ENCODE results near the gene NALCN. TPM values are rescaled to one million over a fixed set of nuclear protein-coding genes. Genes with fewer than 3 reads are reported as not detected.
A peak's percentile ranks its signal among the peaks of the same experiment; 100 is the strongest.

NALCN gene
- total and polyA plus RNA-seq, 2 experiments from 2014 or later: 0.33 to 0.57 TPM

GRCh38 chr13:101415358-101416174, 742 bp downstream of the NALCN start:
- DNase-seq (ENCODE audit: low spot score): no peak
- Histone ChIP-seq H3K4me1 (ENCODE audit: insufficient read depth) (no peaks in the 10 kb centered on the region), H3K27me3 (peaks cover 52% of the 10 kb centered on the region), H3K4me2 (peak overlapping the region; percentile 94), H3K9me3 (ENCODE audit: low read depth) (no peaks in the 10 kb centered on the region), H3K4me3 (peak overlapping the region; percentile 72), H3K27ac (no peak overlapping the region), H3K9me2 (replicated peaks; ENCODE audit: insufficient read depth) (no peaks in the 10 kb centered on the region), H3K36me3 (replicated peaks; ENCODE audit: insufficient read depth, low read depth) (no peaks in the 10 kb centered on the region), H2AFZ (no peak overlapping the region), H3K79me2 (no peaks in the 10 kb centered on the region), H4K20me1 (ENCODE audit: insufficient read depth, poor library complexity, severe bottlenecking) (no peaks in the 10 kb centered on the region)
- TF ChIP-seq, protein P1, sequence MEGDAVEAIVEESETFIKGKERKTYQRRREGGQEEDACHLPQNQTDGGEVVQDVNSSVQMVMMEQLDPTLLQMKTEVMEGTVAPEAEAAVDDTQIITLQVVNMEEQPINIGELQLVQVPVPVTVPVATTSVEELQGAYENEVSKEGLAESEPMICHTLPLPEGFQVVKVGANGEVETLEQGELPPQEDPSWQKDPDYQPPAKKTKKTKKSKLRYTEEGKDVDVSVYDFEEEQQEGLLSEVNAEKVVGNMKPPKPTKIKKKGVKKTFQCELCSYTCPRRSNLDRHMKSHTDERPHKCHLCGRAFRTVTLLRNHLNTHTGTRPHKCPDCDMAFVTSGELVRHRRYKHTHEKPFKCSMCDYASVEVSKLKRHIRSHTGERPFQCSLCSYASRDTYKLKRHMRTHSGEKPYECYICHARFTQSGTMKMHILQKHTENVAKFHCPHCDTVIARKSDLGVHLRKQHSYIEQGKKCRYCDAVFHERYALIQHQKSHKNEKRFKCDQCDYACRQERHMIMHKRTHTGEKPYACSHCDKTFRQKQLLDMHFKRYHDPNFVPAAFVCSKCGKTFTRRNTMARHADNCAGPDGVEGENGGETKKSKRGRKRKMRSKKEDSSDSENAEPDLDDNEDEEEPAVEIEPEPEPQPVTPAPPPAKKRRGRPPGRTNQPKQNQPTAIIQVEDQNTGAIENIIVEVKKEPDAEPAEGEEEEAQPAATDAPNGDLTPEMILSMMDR (IDR thresholded peaks at IDR 0.05; ENCODE audit: poor library complexity): no peak
- TF ChIP-seq EZH2phosphoT487 (IDR thresholded peaks at IDR 0.05; ENCODE audit: low read depth, severe bottlenecking, unreplicated experiment) (no peak), EZH2 (IDR thresholded peaks at IDR 0.05; ENCODE audit: borderline replicate concordance) (no peak)
- 34% methylated on average over 18 of the region's 43 CpGs for WGBS (ENCODE audit: low lambda C conversion rate, missing lambda C conversion rate)

- Histone ChIP-seq H3K79me2 (no peaks in the 10 kb centered on the region), H4K20me1 (ENCODE audit: insufficient read depth, poor library complexity, severe bottlenecking) (no peaks in the 10 kb centered on the region), H3K27ac (no peak overlapping the region), H3K4me2 (no peak overlapping the region), H3K4me1 (ENCODE audit: insufficient read depth) (no peaks in the 10 kb centered on the region), H3K4me3 (no peak overlapping the region), H2AFZ (no peak overlapping the region), H3K9me2 (replicated peaks; ENCODE audit: insufficient read depth) (no peaks in the 10 kb centered on the region), H3K36me3 (replicated peaks; ENCODE audit: insufficient read depth, low read depth) (no peaks in the 10 kb centered on the region), H3K9me3 (ENCODE audit: low read depth) (no peaks in the 10 kb centered on the region), H3K27me3 (peaks cover 41% of the 10 kb centered on the region)
- DNase-seq (ENCODE audit: low spot score): no peak
- 86% methylated on average over 1 of the region's 1 CpG for WGBS (ENCODE audit: low lambda C conversion rate, missing lambda C conversion rate)
- TF ChIP-seq EZH2phosphoT487 (IDR thresholded peaks at IDR 0.05; ENCODE audit: low read depth, severe bottlenecking, unreplicated experiment): no peak
- TF ChIP-seq EZH2 (IDR thresholded peaks at IDR 0.05; ENCODE audit: borderline replicate concordance): no peak
- TF ChIP-seq, protein P1 (IDR thresholded peaks at IDR 0.05; ENCODE audit: poor library complexity): no peak
Observed at GRCh38 chr13:101412076-101412475, 4.2 kb downstream of the NALCN start.

DNA sequence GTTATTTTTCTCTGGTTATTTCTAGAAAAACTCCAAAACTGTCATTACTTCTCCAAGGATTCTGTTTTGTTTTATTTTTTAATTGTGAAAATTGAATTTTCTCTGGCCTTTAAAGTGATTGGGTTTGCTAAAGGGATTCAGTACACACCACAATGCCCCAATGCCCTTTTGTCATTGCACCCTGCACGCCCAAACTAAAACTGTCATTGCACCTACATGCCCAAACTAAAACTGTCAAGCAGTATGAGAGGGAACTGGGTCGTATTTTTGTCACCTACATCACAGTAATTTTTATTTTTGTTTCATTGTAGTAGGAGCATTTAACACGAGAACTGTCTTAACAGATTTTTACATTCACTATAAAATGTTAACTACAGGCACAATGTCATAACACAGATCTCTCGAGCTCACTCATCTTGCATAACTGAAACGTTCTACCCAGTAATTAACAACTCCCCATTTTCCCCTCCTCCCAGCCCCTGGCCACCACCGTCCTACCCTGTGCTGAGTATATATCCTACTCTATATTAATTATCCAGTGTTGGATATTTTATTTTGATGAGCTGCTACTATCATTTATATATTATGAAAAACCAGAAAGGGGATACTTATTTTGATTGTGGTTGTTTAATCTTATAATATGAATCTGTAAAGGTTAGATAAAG, 7.2 kb downstream of the NALCN start:
- H3K27me3 ChIP-seq: peaks cover 17% of the 10 kb centered on the region
- no peaks in the 10 kb centered on the region for H3K79me2 ChIP-seq
- no peak overlapping the region for H2AFZ ChIP-seq
- H3K27ac ChIP-seq: no peak overlapping the region
- no peak for TF ChIP-seq EZH2phosphoT487 (IDR thresholded peaks at IDR 0.05; ENCODE audit: low read depth, severe bottlenecking, unreplicated experiment)
- TF ChIP-seq EZH2 (IDR thresholded peaks at IDR 0.05; ENCODE audit: borderline replicate concordance): no peak
- TF ChIP-seq, protein P1 (IDR thresholded peaks at IDR 0.05; ENCODE audit: poor library complexity): no peak
- H3K9me2 ChIP-seq (replicated peaks; ENCODE audit: insufficient read depth): no peaks in the 10 kb centered on the region
- 84% methylated on average over 6 of the region's 6 CpGs for WGBS (ENCODE audit: low lambda C conversion rate, missing lambda C conversion rate)
- H3K4me2 ChIP-seq: no peak overlapping the region
- DNase-seq (ENCODE audit: low spot score): no peak
- no peaks in the 10 kb centered on the region for H3K9me3 ChIP-seq (ENCODE audit: low read depth)
- no peaks in the 10 kb centered on the region for H3K36me3 ChIP-seq (replicated peaks; ENCODE audit: insufficient read depth, low read depth)
- no peaks in the 10 kb centered on the region for H4K20me1 ChIP-seq (ENCODE audit: insufficient read depth, poor library complexity, severe bottlenecking)
- no peaks in the 10 kb centered on the region for H3K4me1 ChIP-seq (ENCODE audit: insufficient read depth)
- no peak overlapping the region for H3K4me3 ChIP-seq

All from hepatocyte (in vitro differentiated cells).